HG03095 (cell line): ENCODE data around the gene ANKRD62.
A peak's percentile ranks its signal among the peaks of the same experiment; 100 is the strongest.
"Not testable (repeated sequence)": the region's sequence is repeated elsewhere in the genome, so short reads cannot be mapped to it uniquely, and the experiment has no call there.

ENCODE experiments used
- ATAC-seq: cut with Tn5 transposase; IDR thresholded peaks from one replicate; pipeline ENCODE4 v1.9.1; 2021; ENCODE audit warnings: moderate library complexity; ENCODE audit not compliant: unreplicated experiment

ANKRD62 gene

DNA sequence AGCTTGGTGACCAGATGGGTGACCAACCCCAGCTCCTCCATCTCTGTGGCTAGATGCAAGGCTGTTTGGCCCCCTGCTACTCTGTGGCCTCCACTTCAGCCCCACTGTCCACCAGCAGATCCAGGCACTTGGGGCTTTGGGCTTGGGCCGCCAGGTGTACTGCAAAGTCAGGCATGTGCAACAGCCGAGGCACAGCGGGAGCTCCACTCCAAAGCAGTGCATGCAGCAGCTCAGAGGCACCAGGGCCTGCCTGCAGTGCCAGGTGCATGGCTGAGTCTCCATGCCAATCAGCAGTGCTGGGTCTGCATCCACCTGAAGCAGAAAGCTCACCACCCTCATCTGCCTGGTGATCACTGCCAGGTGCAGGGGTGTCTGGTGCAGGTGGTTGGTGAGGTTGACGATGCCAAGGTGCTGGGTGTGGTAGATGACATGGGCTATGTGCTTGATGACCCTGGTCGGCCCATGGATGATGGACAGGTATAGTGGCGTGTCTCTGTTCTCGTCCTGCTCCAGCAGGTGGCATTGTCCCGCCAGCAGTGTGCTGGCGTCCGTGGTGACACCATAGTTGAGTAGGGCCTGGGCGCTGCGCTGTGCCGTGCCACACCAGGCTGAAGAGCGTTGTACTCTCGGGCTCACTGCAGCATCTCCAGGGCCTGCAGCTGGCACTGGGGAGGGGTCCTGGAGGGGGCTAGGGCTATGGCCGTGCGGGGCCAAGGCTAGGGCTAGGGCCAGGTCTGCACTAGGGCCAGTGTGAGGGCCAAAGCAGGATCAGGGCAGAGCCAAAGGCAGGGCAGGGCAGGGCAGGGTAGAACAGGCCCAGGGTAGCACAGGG is 1.0 kb upstream of the ANKRD62 start:
- no peak for ATAC-seq

- peak; percentile 69 for ATAC-seq
Observed at GRCh38 chr18:12098374-12098773, 4.7 kb downstream of the ANKRD62 start.

DNA sequence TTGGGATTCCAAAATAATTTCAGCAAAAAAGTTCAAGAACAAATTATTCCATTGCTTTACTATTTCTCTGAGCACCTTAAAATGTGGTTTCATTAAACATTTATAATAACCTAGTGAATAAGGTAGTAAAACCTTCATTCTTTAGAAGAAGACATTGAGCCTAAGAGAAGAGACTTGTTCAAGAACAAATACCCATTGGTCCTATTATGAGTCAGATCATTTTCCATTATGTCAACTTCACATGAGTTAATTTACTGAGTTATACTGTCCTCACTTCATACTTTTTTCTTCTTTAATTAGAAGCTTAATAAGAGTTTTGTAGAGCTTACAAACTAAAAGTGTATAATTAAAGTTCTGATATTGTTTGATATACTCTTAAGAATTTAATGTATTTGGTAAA is 5.5 kb downstream of the ANKRD62 start:
- ATAC-seq = no peak

GRCh38 chr18:12101266-12101665 is 7.6 kb downstream of the ANKRD62 start:
- ATAC-seq = no peak

DNA sequence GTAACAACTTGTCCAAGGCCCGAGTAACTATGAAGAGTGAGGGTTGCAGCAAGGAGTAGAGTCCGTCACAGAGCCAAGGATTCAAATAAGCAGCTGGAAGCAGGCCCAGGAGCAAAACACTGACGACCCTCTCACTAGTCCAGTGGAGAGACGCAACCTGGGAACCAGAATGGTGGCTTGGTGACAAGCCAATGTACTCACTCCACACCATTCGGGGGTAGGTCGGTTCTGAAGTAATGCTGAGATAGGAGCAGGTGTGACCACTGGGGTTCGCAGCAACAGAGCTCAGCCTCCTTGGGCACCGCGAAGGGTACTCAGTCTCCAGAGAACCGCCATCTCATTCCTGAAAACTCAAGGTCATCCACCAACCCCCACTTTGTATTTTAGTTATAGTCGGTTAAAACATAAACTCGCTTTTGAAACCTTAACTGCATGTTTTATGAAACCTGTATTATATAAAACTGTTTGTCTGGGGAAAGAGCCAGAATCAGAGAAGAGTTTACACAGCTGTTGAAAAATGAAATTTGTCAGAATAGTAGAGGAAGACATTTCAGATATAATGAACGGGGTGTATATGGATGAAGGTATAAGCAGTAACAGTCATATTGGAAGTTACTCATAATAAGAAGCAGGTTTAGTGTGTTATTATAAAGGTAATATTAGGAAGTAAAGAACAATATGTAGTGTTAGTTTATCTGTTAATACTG is 8.6 kb downstream of the ANKRD62 start:
- ATAC-seq = no peak

DNA sequence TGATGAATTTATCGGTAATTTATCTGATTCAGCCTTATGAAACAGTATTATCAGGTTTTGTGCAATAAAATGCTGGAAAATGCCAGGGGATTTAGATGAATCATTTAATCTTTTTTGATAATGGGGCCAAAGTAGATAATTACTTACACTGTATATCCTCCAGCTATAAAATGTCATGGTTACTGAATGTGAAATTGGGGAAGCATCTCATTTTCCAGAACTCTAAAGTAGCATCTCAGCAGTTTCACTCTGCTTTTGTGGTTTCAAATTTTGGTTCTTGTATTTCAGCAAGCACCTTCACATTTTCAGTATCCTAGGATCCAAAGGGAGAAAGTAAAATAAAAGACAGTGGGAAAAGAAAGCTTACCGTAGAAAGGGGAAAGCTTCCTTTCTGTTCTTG is 12.8 kb downstream of the ANKRD62 start:
- no peak for ATAC-seq

GRCh38 chr18:12109836-12110235 is 16.2 kb downstream of the ANKRD62 start:
- ATAC-seq = no peak

DNA sequence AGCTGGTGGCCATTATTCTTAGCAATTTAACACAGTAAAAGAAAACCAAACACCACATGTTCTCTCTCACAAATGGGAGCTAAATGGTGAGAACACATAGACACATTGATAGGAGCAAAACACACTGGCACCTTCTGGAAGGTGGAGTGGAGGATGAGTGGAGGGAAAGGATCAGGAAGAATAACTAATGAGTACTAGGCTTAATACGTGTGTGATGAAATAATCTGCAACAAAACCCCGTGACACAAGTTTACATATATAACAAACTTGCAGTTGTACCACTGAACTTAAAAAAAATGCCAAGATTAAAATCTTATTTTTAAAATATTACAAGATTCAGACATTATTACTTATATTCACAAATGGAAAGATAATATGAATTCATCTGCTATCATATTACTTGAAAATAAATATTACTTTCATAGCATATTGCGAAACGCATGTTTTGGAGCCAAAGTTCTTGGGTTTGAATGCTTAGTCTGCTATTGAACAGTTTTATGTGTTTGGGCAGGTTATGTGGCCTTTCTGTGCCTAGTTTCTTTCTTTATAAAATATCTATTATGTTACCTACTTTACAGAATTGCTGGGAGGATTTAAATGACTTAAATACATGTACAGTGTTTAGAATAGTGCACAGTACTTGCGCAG is 20.5 kb downstream of the ANKRD62 start:
- no peak for ATAC-seq

GRCh38 chr18:12119358-12119757 is 25.7 kb downstream of the ANKRD62 start:
- no peak for ATAC-seq

DNA sequence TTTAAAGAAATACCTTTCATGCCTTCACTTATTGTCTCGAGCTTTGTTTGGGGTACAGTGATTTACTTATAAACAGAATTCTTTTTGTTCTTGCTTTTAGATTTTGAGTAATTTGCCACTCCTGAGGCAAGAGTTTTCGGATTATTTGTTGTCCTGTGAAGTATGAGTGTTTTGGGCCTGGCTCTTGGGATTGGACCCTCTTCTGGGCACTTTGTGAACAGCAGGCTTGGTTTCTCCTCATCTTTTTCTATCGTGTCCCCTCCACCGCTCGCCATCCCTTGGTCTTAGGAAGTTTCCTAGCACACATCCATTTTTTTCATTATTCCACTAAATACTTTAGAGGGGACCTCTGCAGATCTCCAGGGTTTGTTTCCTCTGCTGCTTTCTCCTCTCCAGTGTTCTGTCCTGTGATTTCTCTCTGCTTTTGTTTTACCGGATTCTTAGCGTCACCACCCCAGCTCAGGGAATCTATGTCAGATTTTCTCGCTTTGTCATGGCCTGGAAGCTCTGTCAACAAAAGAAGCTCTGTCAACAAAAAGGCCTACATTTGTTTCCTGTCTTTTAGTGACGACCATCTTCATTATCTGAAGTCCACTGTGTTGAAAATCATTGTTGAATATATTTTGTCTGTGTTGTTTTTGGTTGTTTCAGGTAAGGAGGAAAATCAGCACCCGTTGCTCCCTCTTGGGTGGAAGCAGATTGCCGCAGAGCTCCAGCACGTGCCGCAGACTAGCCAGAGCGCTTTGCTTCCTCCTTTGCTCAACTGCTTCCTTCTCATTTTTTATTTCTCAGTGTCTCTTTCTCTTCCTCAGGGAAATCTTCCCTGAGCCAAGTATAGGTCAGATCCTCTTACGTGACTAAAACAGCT is 27.8 kb downstream of the ANKRD62 start:
- no peak for ATAC-seq

DNA sequence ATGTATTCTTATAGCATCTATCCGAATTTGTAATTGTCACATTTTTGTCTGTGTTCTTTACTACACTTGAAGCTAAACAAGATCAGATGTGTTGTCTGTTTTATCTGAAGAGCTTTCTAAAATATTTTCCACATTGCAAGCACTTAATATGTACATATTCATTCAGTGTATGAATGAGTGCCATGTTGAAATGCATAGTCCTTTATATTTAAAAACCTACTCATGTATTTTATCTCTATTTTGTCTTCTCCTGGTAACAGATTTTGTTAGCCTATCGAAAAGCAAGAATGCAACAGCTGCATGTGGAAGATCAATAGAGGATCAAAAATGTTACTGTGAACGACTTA is 28.4 kb downstream of the ANKRD62 start:
- not testable (repeated sequence) for ATAC-seq

DNA sequence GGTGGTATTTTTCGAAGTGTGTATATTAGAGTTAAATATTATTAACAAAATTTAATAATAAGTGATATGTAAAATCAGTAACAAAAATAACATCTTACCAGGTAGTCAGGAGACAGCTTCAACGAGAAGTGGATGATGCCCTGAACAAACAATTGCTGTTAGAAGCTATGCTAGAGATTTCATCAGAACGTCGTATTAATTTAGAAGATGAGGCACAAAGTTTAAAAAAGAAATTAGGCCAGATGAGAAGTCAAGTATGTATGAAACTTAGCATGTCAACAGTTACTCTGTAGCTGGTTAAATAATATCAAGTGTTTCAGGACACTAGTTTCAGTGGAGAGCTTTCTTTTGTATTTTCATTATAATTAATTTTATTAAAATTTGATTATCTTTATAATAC is 34.0 kb downstream of the ANKRD62 start:
- ATAC-seq = not testable (repeated sequence)

DNA sequence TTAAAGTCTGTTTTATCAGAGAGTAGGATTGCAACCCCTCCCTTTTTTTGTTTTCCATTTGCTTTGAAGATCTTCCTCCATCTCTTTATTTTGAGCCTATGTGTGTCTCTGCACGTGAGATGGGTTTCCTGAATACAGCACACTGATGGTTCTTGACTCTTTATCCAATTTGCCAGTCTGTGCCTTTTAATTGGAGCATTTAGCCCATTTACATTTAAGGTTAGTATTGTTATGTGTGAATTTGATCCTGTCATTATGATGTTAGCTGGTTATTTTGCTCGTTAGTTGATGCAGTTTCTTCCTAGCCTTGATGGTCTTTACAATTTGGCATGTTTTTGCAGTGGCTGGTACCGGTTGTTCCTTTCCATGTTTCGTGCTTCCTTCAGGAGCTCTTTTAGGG is 45.2 kb downstream of the ANKRD62 start:
- not testable (repeated sequence) for ATAC-seq

GRCh38 chr18:12140866-12141265 is 47.2 kb downstream of the ANKRD62 start:
- not testable (repeated sequence) for ATAC-seq

- not testable (repeated sequence) for ATAC-seq
Observed at GRCh38 chr18:12141778-12142177, 48.1 kb downstream of the ANKRD62 start.

DNA sequence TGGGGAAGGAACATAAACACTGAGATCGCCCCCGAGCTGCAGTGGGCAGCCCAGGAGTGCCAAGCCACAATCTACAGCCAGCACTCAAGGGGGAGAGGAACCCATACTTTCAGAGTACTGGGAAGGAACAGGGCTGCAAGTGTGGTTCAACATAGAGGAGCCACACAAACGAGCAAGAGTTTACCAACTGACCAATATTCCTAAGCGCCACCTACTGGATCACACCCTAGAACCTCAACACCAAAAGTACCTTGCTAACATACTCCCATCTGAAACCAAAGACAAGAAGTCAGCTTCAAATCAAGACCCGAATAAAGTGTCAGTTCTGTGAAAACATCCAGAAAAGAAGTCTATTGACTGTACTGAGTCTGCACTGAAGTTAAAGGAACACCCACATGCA is 55.8 kb downstream of the ANKRD62 start:
- ATAC-seq = not testable (repeated sequence)

DNA sequence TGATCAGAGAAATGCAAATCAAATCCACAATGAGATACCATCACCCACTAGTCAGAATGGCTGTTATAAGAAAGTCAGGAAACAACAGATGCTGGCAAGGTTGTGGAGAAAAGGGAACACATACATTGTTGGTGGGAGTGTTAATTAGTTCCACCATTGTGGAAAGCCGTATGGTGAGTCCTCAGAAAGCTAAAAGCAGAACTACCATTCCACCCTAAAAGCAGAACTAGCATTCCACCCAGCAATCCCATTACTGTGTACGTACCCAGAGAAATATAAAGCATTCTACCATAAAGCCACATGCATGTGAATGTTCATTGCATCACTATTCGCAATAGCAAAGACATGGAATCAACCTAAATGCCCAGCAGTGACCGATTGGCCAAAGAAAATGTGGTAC is 60.7 kb downstream of the ANKRD62 start:
- ATAC-seq = no peak

DNA sequence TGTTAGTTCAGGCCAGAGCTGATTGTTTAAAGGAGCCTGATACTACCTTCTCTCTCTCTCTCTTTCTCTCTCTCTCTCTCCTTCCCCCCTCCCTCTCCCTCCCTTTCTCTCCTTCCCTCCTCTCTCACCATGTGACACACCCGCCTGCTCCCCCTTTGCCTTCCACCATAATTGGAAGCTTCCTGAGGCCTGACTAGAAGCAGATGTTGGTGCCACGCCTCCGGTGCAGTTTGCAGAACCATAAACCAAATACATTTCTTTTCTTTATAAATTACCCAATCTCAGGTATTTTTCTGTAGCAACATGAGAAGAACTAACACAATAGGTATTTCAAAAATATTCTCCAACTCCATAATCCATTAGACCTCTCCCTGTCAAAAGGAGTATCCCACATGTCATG is 62.4 kb downstream of the ANKRD62 start:
- ATAC-seq = no peak

- no peak for ATAC-seq
Observed at GRCh38 chr18:12159446-12159845, 65.8 kb downstream of the ANKRD62 start.

GRCh38 chr18:12162786-12163185 is 69.1 kb downstream of the ANKRD62 start:
- no peak for ATAC-seq
